Posterior cingulate gyrus (tissue), 11 donors: Measurements from ENCODE around the gene POU2AF1.

Experiments
- DNase-seq, 10 donors: peaks; one replicate each; pipeline versions ENCODE4 v3.0.0 to v3.0.0-alpha.2; 2020 to 2021; ENCODE audit warnings: mixed read lengths in 3 of 10
- intact Hi-C: fragments of 100-400 bp; cut with DNase I; formaldehyde crosslinking; loops from one replicate; pipeline ENCODE4 v1.15.1; 2023

POU2AF1 gene

GRCh38 chr11:111378861-111379601 is at the start of gene POU2AF1:
Gene POU2AF1, minus strand, starts transcription at chr11:111379275. Its CDS starts 98 bp downstream, at chr11:111379177.
- DNase-seq, result no peak

GRCh38 chr11:111428113-111428876 is 49.2 kb upstream of the POU2AF1 start:
- DNase-seq, result no peak
- intact Hi-C loops, result no loop called here

More at GRCh38 chr11:111378861-111379601, at the start of gene POU2AF1:
- intact Hi-C loops, result no loop called here

- intact Hi-C loops, result no loop called here
- peak in 1 of 10 donors; percentile 1 for DNase-seq
These were observed 48.4 kb upstream of the POU2AF1 start for GRCh38 chr11:111427471-111427912.

GRCh38 chr11:111426617-111427016 is 47.5 kb upstream of the POU2AF1 start:
- DNase-seq, result no peak
- intact Hi-C loops, result no loop called here

- intact Hi-C loops, result loop anchor here (1.0 to 5.0 kb wide), 2 partner anchors 126 to 140 kb away; partner anchors contain the start of gene POU2AF3
- DNase-seq, result no peak
These were observed 44.2 kb upstream of the POU2AF1 start for GRCh38 chr11:111423250-111423615.

- DNase-seq, result peak in 8 of 10 donors; percentile 24 to 93 (median 62)
- intact Hi-C loops, result loop anchor here (1.0 to 5.0 kb wide), 2 partner anchors 125 to 139 kb away; partner anchors contain the start of gene POU2AF3
These were observed 43.6 kb upstream of the POU2AF1 start for GRCh38 chr11:111422494-111423249.

DNA sequence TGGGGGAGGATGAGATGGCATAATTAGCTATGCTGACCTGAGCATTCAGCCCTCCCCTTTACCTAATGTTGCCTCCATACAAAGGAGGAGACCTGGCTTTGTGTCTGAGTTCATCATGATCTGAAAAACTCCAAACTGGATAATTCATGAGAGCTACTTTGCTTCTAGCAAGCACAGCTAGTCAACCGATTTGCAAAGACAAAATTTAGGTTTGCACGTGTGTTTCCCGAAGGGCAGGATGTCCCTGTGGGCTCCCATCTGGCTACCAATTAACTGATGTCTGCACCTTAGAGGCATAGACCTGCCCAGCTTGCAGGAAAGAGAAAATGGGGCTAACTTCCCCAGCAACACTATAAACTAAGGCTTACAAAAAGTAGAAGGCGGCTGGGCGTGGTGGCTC is 42.2 kb upstream of the POU2AF1 start:
- intact Hi-C loops, result loop anchor here (5.0 kb wide), 1 partner anchor 124 kb away; the partner anchor contains the start of gene POU2AF3
- no peak for DNase-seq

- intact Hi-C loops, result loop anchor here (5.0 kb wide), 1 partner anchor 122 kb away; the partner anchor contains the start of gene POU2AF3
- peak in 8 of 10 donors; percentile 15 to 91 (median 44) for DNase-seq
These were observed 40.7 kb upstream of the POU2AF1 start for GRCh38 chr11:111419641-111420327.

- DNase-seq, result no peak
- intact Hi-C loops, result no loop called here
These were observed 40.1 kb upstream of the POU2AF1 start for GRCh38 chr11:111419181-111419580.

- DNase-seq, result no peak
- intact Hi-C loops, result no loop called here
These were observed 39.3 kb upstream of the POU2AF1 start for GRCh38 chr11:111418436-111418787.

GRCh38 chr11:111417766-111418435 is 38.8 kb upstream of the POU2AF1 start:
- intact Hi-C loops, result no loop called here
- no peak for DNase-seq

DNA sequence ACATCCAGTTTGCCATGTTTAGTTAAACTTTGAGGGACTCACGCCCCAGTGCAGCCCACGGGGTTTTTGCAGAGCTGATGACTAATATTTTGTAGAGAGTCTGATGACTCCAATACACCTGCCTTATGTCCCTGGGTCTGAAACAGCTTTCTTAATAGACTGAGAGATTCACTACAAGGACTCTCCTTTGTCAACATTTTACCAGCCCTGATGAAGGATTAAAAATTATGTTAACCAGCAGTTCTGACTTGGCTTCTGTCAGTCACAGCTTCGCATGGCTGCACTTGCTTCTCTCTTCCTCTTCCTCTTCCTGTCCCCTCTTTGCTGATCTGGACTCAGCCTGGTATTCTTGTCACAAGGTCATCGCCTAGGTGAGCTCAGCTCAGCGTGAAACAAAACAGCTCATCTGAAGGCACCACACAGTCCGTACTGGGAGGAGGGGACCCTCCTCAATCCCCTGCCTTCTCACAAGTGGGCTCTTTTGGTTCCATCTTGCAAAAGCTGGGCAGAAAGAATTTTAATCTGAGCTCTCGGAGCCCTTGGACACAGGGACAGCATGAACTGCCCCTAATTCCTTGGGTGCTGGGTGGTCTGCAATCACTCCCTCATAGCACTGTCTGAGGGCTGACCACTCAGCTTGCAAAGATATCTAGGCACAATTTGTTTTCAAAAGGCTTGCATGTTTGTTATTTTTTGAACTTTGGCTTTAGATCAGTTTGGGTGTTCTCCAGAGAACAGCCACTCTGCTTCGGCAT is 38.1 kb upstream of the POU2AF1 start:
- no peak for DNase-seq
- intact Hi-C loops, result no loop called here

DNA sequence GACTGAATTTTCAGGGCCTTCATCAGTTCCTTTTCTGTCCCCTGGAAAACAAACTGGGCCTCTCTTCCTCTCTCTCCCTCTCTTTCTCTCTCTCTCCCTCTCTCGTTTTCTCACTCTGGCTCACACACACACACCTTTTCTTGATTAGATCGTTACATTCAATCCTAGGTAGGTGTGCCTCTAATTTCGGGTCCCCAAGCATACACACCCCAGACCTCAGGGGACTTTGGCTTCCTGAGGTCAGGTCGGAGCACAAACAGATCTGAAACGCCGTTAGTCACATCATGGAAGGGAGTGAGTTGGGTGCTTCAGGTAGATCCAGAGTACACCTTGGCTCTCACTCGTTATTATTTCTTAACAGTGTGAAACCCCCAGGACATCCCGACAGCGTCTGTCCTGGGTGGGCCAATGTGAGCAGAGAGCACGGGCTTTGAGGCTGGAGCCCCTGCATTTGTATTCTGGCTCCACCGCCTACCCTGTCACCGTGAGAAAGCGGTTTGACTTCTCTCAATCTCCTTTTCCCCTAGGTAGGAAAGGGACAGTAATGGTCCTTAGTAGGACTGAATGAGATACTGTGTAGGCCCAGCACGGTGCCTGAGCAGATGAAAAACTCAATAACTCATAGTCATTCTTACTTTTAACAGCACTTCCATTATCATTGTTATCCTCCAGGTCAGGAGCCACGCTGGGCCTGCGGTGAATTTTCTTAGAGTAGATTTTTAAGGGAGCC is 37.3 kb upstream of the POU2AF1 start:
- intact Hi-C loops, result no loop called here
- no peak for DNase-seq

DNA sequence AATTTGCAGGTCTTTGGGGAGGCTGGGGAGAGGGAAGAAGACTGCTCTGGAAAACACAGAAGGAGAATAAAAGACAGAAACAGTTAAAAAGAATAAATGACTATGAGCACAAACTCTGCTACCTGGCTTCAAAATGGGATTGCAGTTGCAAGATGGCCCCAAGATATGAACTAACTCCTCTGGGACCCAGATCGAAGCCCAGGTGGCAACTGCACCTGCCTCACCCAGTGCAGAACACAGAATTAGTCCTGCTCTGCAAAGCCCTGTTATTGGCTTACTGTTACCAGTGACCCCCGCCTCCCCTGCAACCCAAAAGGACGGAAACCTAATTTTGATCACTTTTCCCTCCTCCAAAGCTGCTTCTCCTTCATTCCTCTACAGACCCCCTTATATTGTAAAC is 35.9 kb upstream of the POU2AF1 start:
- DNase-seq, result no peak
- intact Hi-C loops, result no loop called here

GRCh38 chr11:111414267-111414931 is 35.3 kb upstream of the POU2AF1 start:
- intact Hi-C loops, result no loop called here
- DNase-seq, result no peak

GRCh38 chr11:111413849-111414248 is 34.8 kb upstream of the POU2AF1 start:
- intact Hi-C loops, result no loop called here
- no peak for DNase-seq

- intact Hi-C loops, result no loop called here
These were observed 33.2 kb upstream of the POU2AF1 start for GRCh38 chr11:111412293-111412692.

GRCh38 chr11:111411456-111411855 is 32.4 kb upstream of the POU2AF1 start:
- intact Hi-C loops, result no loop called here
- no peak for DNase-seq

More at GRCh38 chr11:111412293-111412692, 33.2 kb upstream of the POU2AF1 start:
- DNase-seq, result no peak
